Endodermal cell (in vitro differentiated cells): ENCODE measurements around the gene DSE. TPM values are rescaled to one million over a fixed set of nuclear protein-coding genes. Genes with fewer than 3 reads are reported as not detected.

ENCODE experiments used
- DNase-seq: peaks from one replicate; pipeline ENCODE4 v3.0.0-alpha.2; 2017
- H3K27ac ChIP-seq: 2 replicates; pipeline ENCODE4 v1.5.1; 2013; ENCODE audit warnings: mild to moderate bottlenecking, low read depth, low read length, moderate library complexity
- H3K27me3 ChIP-seq: 2 replicates; pipeline ENCODE4 v1.6.1; 2013; ENCODE audit warnings: mild to moderate bottlenecking, low read length, moderate library complexity; ENCODE audit not compliant: insufficient read depth, control insufficient read depth, poor library complexity, severe bottlenecking
- H3K36me3 ChIP-seq: 2 replicates; pipeline ENCODE4 v1.7.0; 2013; ENCODE audit warnings: mild to moderate bottlenecking, low read length, moderate library complexity; ENCODE audit not compliant: control insufficient read depth, insufficient read depth
- H3K4me1 ChIP-seq: one replicate; pipeline ENCODE4 v1.7.0; 2013; ENCODE audit warnings: low read length; ENCODE audit not compliant: control insufficient read depth, insufficient read depth
- H3K4me3 ChIP-seq: 2 replicates; pipeline ENCODE4 v1.5.1; 2013; ENCODE audit warnings: mild to moderate bottlenecking, low read length, moderate library complexity
- H3K9ac ChIP-seq: 2 replicates; pipeline ENCODE4 v1.6.1; 2013; ENCODE audit warnings: mild to moderate bottlenecking, low read length, moderate library complexity; ENCODE audit not compliant: poor library complexity, severe bottlenecking; ENCODE audit errors: extremely low read depth
- H3K9me3 ChIP-seq: 2 replicates; pipeline ENCODE4 v1.6.1; 2013; ENCODE audit warnings: mild to moderate bottlenecking, low read length, moderate library complexity; ENCODE audit not compliant: control insufficient read depth
- H3K27ac Mint-ChIP-seq: 2 replicates; pipeline ENCODE4 v1.8.0; 2020; ENCODE audit warnings: mixed read lengths
- H3K27me3 Mint-ChIP-seq: 2 replicates; pipeline ENCODE4 v1.8.0; 2021; ENCODE audit warnings: mild to moderate bottlenecking, mixed read lengths; ENCODE audit not compliant: insufficient read depth
- H3K36me3 Mint-ChIP-seq: 2 replicates; pipeline ENCODE4 v1.8.0; 2020; ENCODE audit warnings: low read depth, mixed read lengths
- H3K4me1 Mint-ChIP-seq: 2 replicates; pipeline ENCODE4 v1.8.0; 2020; ENCODE audit warnings: mixed read lengths
- H3K4me3 Mint-ChIP-seq: 2 replicates; pipeline ENCODE4 v1.8.0; 2020; ENCODE audit warnings: mild to moderate bottlenecking, moderate library complexity, mixed read lengths
- H3K9me3 Mint-ChIP-seq: 2 replicates; pipeline ENCODE4 v1.8.0; 2020; ENCODE audit warnings: mild to moderate bottlenecking, mixed read lengths
- WGBS, 2 experiments: methylation state at CpG; one replicate each; pipeline versions ENCODE4 v1.1.5 to v1.1.7; 2013; ENCODE audit warnings: missing lambda C conversion rate in 2 of 2, mixed read lengths in 1 of 2; ENCODE audit not compliant: insufficient coverage in 1 of 2, insufficient read length in 1 of 2; 5-methylcytosine and 5-hydroxymethylcytosine counted together
- total RNA-seq, 2 donors: library from RNA; stranded (reverse); fragmentation: NEBNext Ultra II Directional in 1 of 2; extraction: Animal tissue kit (Norgen Biotek cat#: 25700) in 1 of 2; gene quantifications; 2 replicates in 1 of 2; 3 replicates in 1 of 2; pipeline ENCODE4 v1.2.1, GENCODE V29; 2021
- TF ChIP-seq, protein P1 (sequence below): fragments of 200-600 bp; sonication (generic); conservative IDR thresholded peaks from 2 replicates; pipeline ENCODE4 v1.5.0; 2021; ENCODE audit warnings: antibody characterized with exemption, mild to moderate bottlenecking

The DSE gene
- total RNA-seq, 2 donors from 2014 or later = 42.3 to 44.3 TPM

DNA sequence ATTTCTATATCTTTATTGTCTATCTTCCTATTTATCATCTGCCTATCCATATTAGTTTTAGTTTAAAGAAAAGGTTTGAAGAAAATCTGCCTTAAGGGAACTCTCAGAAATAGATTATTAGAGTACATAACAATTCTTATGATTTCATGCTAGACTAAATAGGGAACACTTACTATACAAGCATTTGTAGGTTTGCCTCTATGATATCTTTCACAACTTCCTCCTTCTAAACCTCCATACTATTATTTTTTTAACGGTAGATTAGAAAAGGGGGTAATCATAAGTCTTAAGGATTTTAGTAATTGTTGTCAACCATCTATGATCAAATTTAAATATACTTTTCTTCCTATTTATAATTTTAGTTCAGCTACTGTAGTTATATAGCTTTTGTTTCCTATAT, 11.6 kb upstream of the DSE start:
- no peak overlapping the region for H3K9ac ChIP-seq
- no peaks in the 10 kb centered on the region for H3K4me1 ChIP-seq
- no peaks in the 10 kb centered on the region for H3K9me3 ChIP-seq
- Mint-ChIP-seq H3K27me3 (no peaks in the 10 kb centered on the region), H3K36me3 (no peaks in the 10 kb centered on the region), H3K27ac (no peak overlapping the region), H3K9me3 (no peaks in the 10 kb centered on the region), H3K4me3 (no peak overlapping the region), H3K4me1 (peaks cover 5% of the 10 kb centered on the region)
- H3K27me3 ChIP-seq = no peaks in the 10 kb centered on the region
- TF ChIP-seq, protein P1, sequence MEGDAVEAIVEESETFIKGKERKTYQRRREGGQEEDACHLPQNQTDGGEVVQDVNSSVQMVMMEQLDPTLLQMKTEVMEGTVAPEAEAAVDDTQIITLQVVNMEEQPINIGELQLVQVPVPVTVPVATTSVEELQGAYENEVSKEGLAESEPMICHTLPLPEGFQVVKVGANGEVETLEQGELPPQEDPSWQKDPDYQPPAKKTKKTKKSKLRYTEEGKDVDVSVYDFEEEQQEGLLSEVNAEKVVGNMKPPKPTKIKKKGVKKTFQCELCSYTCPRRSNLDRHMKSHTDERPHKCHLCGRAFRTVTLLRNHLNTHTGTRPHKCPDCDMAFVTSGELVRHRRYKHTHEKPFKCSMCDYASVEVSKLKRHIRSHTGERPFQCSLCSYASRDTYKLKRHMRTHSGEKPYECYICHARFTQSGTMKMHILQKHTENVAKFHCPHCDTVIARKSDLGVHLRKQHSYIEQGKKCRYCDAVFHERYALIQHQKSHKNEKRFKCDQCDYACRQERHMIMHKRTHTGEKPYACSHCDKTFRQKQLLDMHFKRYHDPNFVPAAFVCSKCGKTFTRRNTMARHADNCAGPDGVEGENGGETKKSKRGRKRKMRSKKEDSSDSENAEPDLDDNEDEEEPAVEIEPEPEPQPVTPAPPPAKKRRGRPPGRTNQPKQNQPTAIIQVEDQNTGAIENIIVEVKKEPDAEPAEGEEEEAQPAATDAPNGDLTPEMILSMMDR = no peak
- no peak overlapping the region for H3K27ac ChIP-seq
- WGBS, 2 experiments = no CpG with 5 or more reads among the region's 1 CpG
- DNase-seq = no peak
- no peak overlapping the region for H3K4me3 ChIP-seq
- no peaks in the 10 kb centered on the region for H3K36me3 ChIP-seq

DNA sequence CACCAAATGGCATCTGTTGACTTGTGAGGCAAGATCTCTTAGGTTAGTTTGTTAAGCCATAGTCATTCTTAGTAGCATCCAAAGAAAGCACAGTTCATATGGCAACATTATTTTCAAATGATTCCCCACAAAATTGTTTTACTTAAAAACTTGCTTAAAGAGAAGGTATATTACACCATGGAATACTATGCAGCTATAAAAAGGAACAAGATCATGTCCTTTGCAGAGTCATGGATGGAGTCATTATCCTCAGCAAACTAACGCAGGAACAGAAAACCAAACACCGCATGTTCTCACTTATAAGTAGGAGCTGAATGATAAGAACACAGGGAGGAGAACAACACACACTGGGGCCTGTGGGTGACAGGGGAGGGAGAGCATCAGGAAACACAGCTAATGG, 10.9 kb upstream of the DSE start:
- Mint-ChIP-seq H3K4me1 (peaks cover 5% of the 10 kb centered on the region), H3K27me3 (no peaks in the 10 kb centered on the region), H3K9me3 (no peaks in the 10 kb centered on the region), H3K36me3 (no peaks in the 10 kb centered on the region), H3K27ac (no peak overlapping the region), H3K4me3 (no peak overlapping the region)
- 94% methylated on average over 2 of the region's 2 CpGs for WGBS, 2 experiments
- Histone ChIP-seq H3K27ac (no peak overlapping the region), H3K36me3 (no peaks in the 10 kb centered on the region), H3K27me3 (no peaks in the 10 kb centered on the region), H3K9me3 (no peaks in the 10 kb centered on the region), H3K4me3 (no peak overlapping the region), H3K4me1 (no peaks in the 10 kb centered on the region), H3K9ac (no peak overlapping the region)
- no peak for DNase-seq
- TF ChIP-seq, protein P1 = no peak

DNA sequence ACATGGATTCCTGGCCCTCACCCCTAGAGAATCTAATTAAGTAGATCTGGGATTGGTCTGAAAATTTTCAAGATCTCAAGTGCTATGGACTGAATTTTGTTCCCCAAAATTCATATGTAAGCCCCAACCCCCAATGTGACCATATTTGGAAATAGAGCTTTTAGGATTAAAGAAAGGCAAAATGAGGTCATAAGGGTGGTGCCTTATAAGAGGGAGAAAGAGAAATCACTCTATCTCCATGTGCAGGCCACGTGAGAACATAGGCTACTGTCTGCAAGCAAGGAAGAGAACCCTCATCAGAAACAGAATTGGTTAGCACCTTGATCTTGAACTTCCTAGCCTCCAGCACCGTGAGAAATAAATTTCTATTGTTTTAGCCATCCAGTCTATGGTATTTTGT, 8.5 kb upstream of the DSE start:
- H3K4me3 Mint-ChIP-seq = no peak overlapping the region
- 48 to 50% methylated on average over 2 of the region's 2 CpGs for WGBS, 2 experiments
- H3K9me3 ChIP-seq = no peaks in the 10 kb centered on the region
- H3K36me3 Mint-ChIP-seq = no peaks in the 10 kb centered on the region
- TF ChIP-seq, protein P1 = no peak
- no peak for DNase-seq
- no peaks in the 10 kb centered on the region for H3K27me3 ChIP-seq
- H3K27ac Mint-ChIP-seq = no peak overlapping the region
- H3K27me3 Mint-ChIP-seq = no peaks in the 10 kb centered on the region
- H3K27ac ChIP-seq = no peak overlapping the region
- H3K4me3 ChIP-seq = no peak overlapping the region
- H3K4me1 Mint-ChIP-seq = peaks cover 2% of the 10 kb centered on the region
- H3K9me3 Mint-ChIP-seq = no peaks in the 10 kb centered on the region
- H3K4me1 ChIP-seq = no peaks in the 10 kb centered on the region
- no peaks in the 10 kb centered on the region for H3K36me3 ChIP-seq
- H3K9ac ChIP-seq = no peak overlapping the region
